Endodermal cell (in vitro differentiated cells): ENCODE results near the gene RMND1. TPM values are rescaled to one million over a fixed set of nuclear protein-coding genes. Genes with fewer than 3 reads are reported as not detected.

Experiments
- DNase-seq: peaks from one replicate; pipeline ENCODE4 v3.0.0-alpha.2; 2017
- H3K27ac ChIP-seq: 2 replicates; pipeline ENCODE4 v1.5.1; 2013; ENCODE audit warnings: mild to moderate bottlenecking, low read depth, low read length, moderate library complexity
- H3K27me3 ChIP-seq: 2 replicates; pipeline ENCODE4 v1.6.1; 2013; ENCODE audit warnings: mild to moderate bottlenecking, low read length, moderate library complexity; ENCODE audit not compliant: insufficient read depth, control insufficient read depth, poor library complexity, severe bottlenecking
- H3K36me3 ChIP-seq: 2 replicates; pipeline ENCODE4 v1.7.0; 2013; ENCODE audit warnings: mild to moderate bottlenecking, low read length, moderate library complexity; ENCODE audit not compliant: control insufficient read depth, insufficient read depth
- H3K4me1 ChIP-seq: one replicate; pipeline ENCODE4 v1.7.0; 2013; ENCODE audit warnings: low read length; ENCODE audit not compliant: control insufficient read depth, insufficient read depth
- H3K4me3 ChIP-seq: 2 replicates; pipeline ENCODE4 v1.5.1; 2013; ENCODE audit warnings: mild to moderate bottlenecking, low read length, moderate library complexity
- H3K9ac ChIP-seq: 2 replicates; pipeline ENCODE4 v1.6.1; 2013; ENCODE audit warnings: mild to moderate bottlenecking, low read length, moderate library complexity; ENCODE audit not compliant: poor library complexity, severe bottlenecking; ENCODE audit errors: extremely low read depth
- H3K9me3 ChIP-seq: 2 replicates; pipeline ENCODE4 v1.6.1; 2013; ENCODE audit warnings: mild to moderate bottlenecking, low read length, moderate library complexity; ENCODE audit not compliant: control insufficient read depth
- H3K27ac Mint-ChIP-seq: 2 replicates; pipeline ENCODE4 v1.8.0; 2020; ENCODE audit warnings: mixed read lengths
- H3K27me3 Mint-ChIP-seq: 2 replicates; pipeline ENCODE4 v1.8.0; 2021; ENCODE audit warnings: mild to moderate bottlenecking, mixed read lengths; ENCODE audit not compliant: insufficient read depth
- H3K36me3 Mint-ChIP-seq: 2 replicates; pipeline ENCODE4 v1.8.0; 2020; ENCODE audit warnings: low read depth, mixed read lengths
- H3K4me1 Mint-ChIP-seq: 2 replicates; pipeline ENCODE4 v1.8.0; 2020; ENCODE audit warnings: mixed read lengths
- H3K4me3 Mint-ChIP-seq: 2 replicates; pipeline ENCODE4 v1.8.0; 2020; ENCODE audit warnings: mild to moderate bottlenecking, moderate library complexity, mixed read lengths
- H3K9me3 Mint-ChIP-seq: 2 replicates; pipeline ENCODE4 v1.8.0; 2020; ENCODE audit warnings: mild to moderate bottlenecking, mixed read lengths
- CTCF ChIP-seq: fragments of 200-600 bp; sonication (generic); conservative IDR thresholded peaks from 2 replicates; pipeline ENCODE4 v1.5.0; 2021; ENCODE audit warnings: antibody characterized with exemption, mild to moderate bottlenecking
- WGBS, 2 experiments: methylation state at CpG; one replicate each; pipeline versions ENCODE4 v1.1.5 to v1.1.7; 2013; ENCODE audit warnings: missing lambda C conversion rate in 2 of 2, mixed read lengths in 1 of 2; ENCODE audit not compliant: insufficient coverage in 1 of 2, insufficient read length in 1 of 2; 5-methylcytosine and 5-hydroxymethylcytosine counted together
- total RNA-seq, 2 donors: library from RNA; stranded (reverse); fragmentation: NEBNext Ultra II Directional in 1 of 2; extraction: Animal tissue kit (Norgen Biotek cat#: 25700) in 1 of 2; gene quantifications; 2 replicates in 1 of 2; 3 replicates in 1 of 2; pipeline ENCODE4 v1.2.1, GENCODE V29; 2021

RMND1 gene
- total RNA-seq, 2 donors from 2014 or later: 40.8 to 45.4 TPM

DNA sequence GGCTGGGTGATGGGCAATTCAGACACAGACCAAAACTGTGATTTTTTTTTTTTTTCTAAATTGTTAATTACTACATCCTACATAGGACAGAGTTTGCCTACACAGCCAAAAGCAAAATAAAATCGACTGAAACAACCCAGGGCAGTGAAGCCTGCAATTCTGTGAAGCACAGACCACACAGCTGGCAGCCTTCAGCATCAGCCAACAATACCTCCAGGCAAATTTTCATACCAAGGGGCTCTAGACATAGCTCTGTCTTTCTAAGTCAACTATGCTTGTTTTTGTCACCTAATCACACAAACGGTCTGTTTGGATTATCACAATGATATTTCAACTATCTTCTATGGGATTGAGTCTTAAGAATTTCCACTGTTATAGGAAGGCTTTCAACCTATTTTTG lies 17.6 kb downstream of the RMND1 start:
- Histone ChIP-seq H3K9ac (no peak overlapping the region), H3K27me3 (no peaks in the 10 kb centered on the region), H3K4me1 (peaks cover 4% of the 10 kb centered on the region), H3K36me3 (peaks cover 77% of the 10 kb centered on the region), H3K27ac (no peak overlapping the region), H3K4me3 (no peak overlapping the region), H3K9me3 (no peaks in the 10 kb centered on the region)
- WGBS, 2 experiments: 85% methylated on average over 2 of the region's 2 CpGs; no CpG with 5 or more reads in 1 of the 2 experiments
- Mint-ChIP-seq H3K27ac (no peak overlapping the region), H3K4me3 (no peak overlapping the region), H3K27me3 (no peaks in the 10 kb centered on the region), H3K4me1 (peaks cover 25% of the 10 kb centered on the region), H3K9me3 (no peaks in the 10 kb centered on the region), H3K36me3 (peaks cover 68% of the 10 kb centered on the region)
- no peak for TF ChIP-seq CTCF
- no peak for DNase-seq

DNA sequence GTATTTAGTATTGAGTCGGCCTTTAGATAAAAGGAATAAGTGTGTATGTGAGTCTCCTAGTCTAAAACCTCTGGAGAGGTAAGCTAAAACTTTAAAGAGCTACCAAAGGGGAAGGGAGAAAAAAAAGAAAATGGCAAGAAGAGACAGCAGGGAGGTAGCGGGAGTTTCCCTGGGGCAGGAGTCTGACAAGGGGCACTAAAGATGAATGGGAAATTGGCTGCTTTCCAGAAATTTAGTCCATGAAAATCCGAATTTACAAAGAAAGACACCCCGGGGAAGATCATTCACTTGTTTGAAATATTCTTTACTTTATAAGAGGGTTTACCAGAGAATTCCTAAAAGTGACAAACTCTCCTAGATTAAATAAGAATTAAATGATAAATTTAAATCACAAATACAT lies 19.3 kb downstream of the RMND1 start:
- DNase-seq: no peak
- Mint-ChIP-seq H3K27ac (no peak overlapping the region), H3K4me1 (peaks cover 18% of the 10 kb centered on the region), H3K4me3 (no peak overlapping the region), H3K27me3 (no peaks in the 10 kb centered on the region), H3K9me3 (no peaks in the 10 kb centered on the region), H3K36me3 (peaks cover 66% of the 10 kb centered on the region)
- Histone ChIP-seq H3K9ac (no peak overlapping the region), H3K4me3 (no peak overlapping the region), H3K27ac (no peak overlapping the region), H3K4me1 (peaks cover 4% of the 10 kb centered on the region), H3K36me3 (peaks cover 77% of the 10 kb centered on the region), H3K9me3 (no peaks in the 10 kb centered on the region), H3K27me3 (no peaks in the 10 kb centered on the region)
- WGBS, 2 experiments: 95 to 99% methylated on average over 2 to 4 of the region's 4 CpGs
- no peak for TF ChIP-seq CTCF

GRCh38 chr6:151431337-151431736 lies 20.6 kb downstream of the RMND1 start:
- DNase-seq: no peak
- no peaks in the 10 kb centered on the region for H3K9me3 ChIP-seq
- Mint-ChIP-seq H3K27me3 (no peaks in the 10 kb centered on the region), H3K36me3 (peaks cover 63% of the 10 kb centered on the region), H3K27ac (peak overlapping the region; percentile 5), H3K4me3 (no peak overlapping the region), H3K4me1 (peaks cover 6% of the 10 kb centered on the region), H3K9me3 (no peaks in the 10 kb centered on the region)
- H3K4me1 ChIP-seq: peaks cover 4% of the 10 kb centered on the region
- no peak for TF ChIP-seq CTCF
- no peak overlapping the region for H3K27ac ChIP-seq
- no peak overlapping the region for H3K9ac ChIP-seq
- 85 to 89% methylated on average over 2 to 3 of the region's 3 CpGs for WGBS, 2 experiments
- peaks cover 72% of the 10 kb centered on the region for H3K36me3 ChIP-seq
- H3K4me3 ChIP-seq: no peak overlapping the region
- H3K27me3 ChIP-seq: no peaks in the 10 kb centered on the region
